Endodermal cell (in vitro differentiated cells): ENCODE results near the gene EMID1. TPM values are rescaled to one million over a fixed set of nuclear protein-coding genes. Genes with fewer than 3 reads are reported as not detected.

ENCODE experiments used
- DNase-seq: peaks from one replicate; pipeline ENCODE4 v3.0.0-alpha.2; 2017
- H3K27ac ChIP-seq: 2 replicates; pipeline ENCODE4 v1.5.1; 2013; ENCODE audit warnings: mild to moderate bottlenecking, low read depth, low read length, moderate library complexity
- H3K27me3 ChIP-seq: 2 replicates; pipeline ENCODE4 v1.6.1; 2013; ENCODE audit warnings: mild to moderate bottlenecking, low read length, moderate library complexity; ENCODE audit not compliant: insufficient read depth, control insufficient read depth, poor library complexity, severe bottlenecking
- H3K36me3 ChIP-seq: 2 replicates; pipeline ENCODE4 v1.7.0; 2013; ENCODE audit warnings: mild to moderate bottlenecking, low read length, moderate library complexity; ENCODE audit not compliant: control insufficient read depth, insufficient read depth
- H3K4me1 ChIP-seq: one replicate; pipeline ENCODE4 v1.7.0; 2013; ENCODE audit warnings: low read length; ENCODE audit not compliant: control insufficient read depth, insufficient read depth
- H3K4me3 ChIP-seq: 2 replicates; pipeline ENCODE4 v1.5.1; 2013; ENCODE audit warnings: mild to moderate bottlenecking, low read length, moderate library complexity
- H3K9ac ChIP-seq: 2 replicates; pipeline ENCODE4 v1.6.1; 2013; ENCODE audit warnings: mild to moderate bottlenecking, low read length, moderate library complexity; ENCODE audit not compliant: poor library complexity, severe bottlenecking; ENCODE audit errors: extremely low read depth
- H3K9me3 ChIP-seq: 2 replicates; pipeline ENCODE4 v1.6.1; 2013; ENCODE audit warnings: mild to moderate bottlenecking, low read length, moderate library complexity; ENCODE audit not compliant: control insufficient read depth
- H3K27ac Mint-ChIP-seq: 2 replicates; pipeline ENCODE4 v1.8.0; 2020; ENCODE audit warnings: mixed read lengths
- H3K27me3 Mint-ChIP-seq: 2 replicates; pipeline ENCODE4 v1.8.0; 2021; ENCODE audit warnings: mild to moderate bottlenecking, mixed read lengths; ENCODE audit not compliant: insufficient read depth
- H3K36me3 Mint-ChIP-seq: 2 replicates; pipeline ENCODE4 v1.8.0; 2020; ENCODE audit warnings: low read depth, mixed read lengths
- H3K4me1 Mint-ChIP-seq: 2 replicates; pipeline ENCODE4 v1.8.0; 2020; ENCODE audit warnings: mixed read lengths
- H3K4me3 Mint-ChIP-seq: 2 replicates; pipeline ENCODE4 v1.8.0; 2020; ENCODE audit warnings: mild to moderate bottlenecking, moderate library complexity, mixed read lengths
- H3K9me3 Mint-ChIP-seq: 2 replicates; pipeline ENCODE4 v1.8.0; 2020; ENCODE audit warnings: mild to moderate bottlenecking, mixed read lengths
- CTCF ChIP-seq: fragments of 200-600 bp; sonication (generic); conservative IDR thresholded peaks from 2 replicates; pipeline ENCODE4 v1.5.0; 2021; ENCODE audit warnings: antibody characterized with exemption, mild to moderate bottlenecking
- WGBS, 2 experiments: methylation state at CpG; one replicate each; pipeline versions ENCODE4 v1.1.5 to v1.1.7; 2013; ENCODE audit warnings: missing lambda C conversion rate in 2 of 2, mixed read lengths in 1 of 2; ENCODE audit not compliant: insufficient coverage in 1 of 2, insufficient read length in 1 of 2; 5-methylcytosine and 5-hydroxymethylcytosine counted together
- total RNA-seq, 2 donors: library from RNA; stranded (reverse); fragmentation: NEBNext Ultra II Directional in 1 of 2; extraction: Animal tissue kit (Norgen Biotek cat#: 25700) in 1 of 2; gene quantifications; 2 replicates in 1 of 2; 3 replicates in 1 of 2; pipeline ENCODE4 v1.2.1, GENCODE V29; 2021

The EMID1 gene
- total RNA-seq, 2 donors from 2014 or later, result 19.8 to 41.8 TPM

GRCh38 chr22:29225422-29226090 is 19.9 kb downstream of the EMID1 start:
- 62 to 79% methylated on average over 7 to 16 of the region's 16 CpGs for whole genome bisulfite sequencing, 2 experiments
- H3K27ac Mint-ChIP-seq, result no peak overlapping the region
- H3K9me3 ChIP-seq, result no peaks in the 10 kb centered on the region
- no peaks in the 10 kb centered on the region for H3K36me3 ChIP-seq
- no peaks in the 10 kb centered on the region for H3K9me3 Mint-ChIP-seq
- H3K27ac ChIP-seq, result no peak overlapping the region
- peaks cover 3% of the 10 kb centered on the region for H3K27me3 Mint-ChIP-seq
- H3K4me3 ChIP-seq, result no peak overlapping the region
- H3K9ac ChIP-seq, result no peak overlapping the region
- H3K4me3 Mint-ChIP-seq, result no peak overlapping the region
- peaks cover 7% of the 10 kb centered on the region for H3K4me1 Mint-ChIP-seq
- peaks cover 3% of the 10 kb centered on the region for H3K36me3 Mint-ChIP-seq
- peak; percentile 74 for DNase-seq
- peaks cover 2% of the 10 kb centered on the region for H3K4me1 ChIP-seq
- no peaks in the 10 kb centered on the region for H3K27me3 ChIP-seq
- no peak for TF ChIP-seq CTCF

- peaks cover 4% of the 10 kb centered on the region for H3K4me1 Mint-ChIP-seq
- WGBS, 2 experiments, result 91 to 94% methylated on average over 7 to 11 of the region's 11 CpGs
- Histone ChIP-seq H3K9me3 (no peaks in the 10 kb centered on the region), H3K9ac (no peak overlapping the region), H3K4me1 (no peaks in the 10 kb centered on the region), H3K27ac (no peak overlapping the region), H3K36me3 (no peaks in the 10 kb centered on the region), H3K4me3 (no peak overlapping the region), H3K27me3 (no peaks in the 10 kb centered on the region)
- H3K27me3 Mint-ChIP-seq, result peaks cover 2% of the 10 kb centered on the region
- H3K4me3 Mint-ChIP-seq, result no peak overlapping the region
- H3K36me3 Mint-ChIP-seq, result no peaks in the 10 kb centered on the region
- no peaks in the 10 kb centered on the region for H3K9me3 Mint-ChIP-seq
- DNase-seq, result no peak
- H3K27ac Mint-ChIP-seq, result no peak overlapping the region
- no peak for TF ChIP-seq CTCF
Observed at GRCh38 chr22:29226351-29226981, 20.8 kb downstream of the EMID1 start.

GRCh38 chr22:29230972-29231875 is 25.5 kb downstream of the EMID1 start:
- Histone ChIP-seq H3K27me3 (no peaks in the 10 kb centered on the region), H3K9me3 (no peaks in the 10 kb centered on the region), H3K9ac (no peak overlapping the region), H3K27ac (no peak overlapping the region), H3K4me3 (no peak overlapping the region), H3K36me3 (no peaks in the 10 kb centered on the region), H3K4me1 (no peaks in the 10 kb centered on the region)
- 91 to 96% methylated on average over 10 to 19 of the region's 19 CpGs for WGBS, 2 experiments
- no peak overlapping the region for H3K4me3 Mint-ChIP-seq
- no peak for TF ChIP-seq CTCF
- H3K36me3 Mint-ChIP-seq, result no peaks in the 10 kb centered on the region
- DNase-seq, result no peak
- peaks cover 2% of the 10 kb centered on the region for H3K27me3 Mint-ChIP-seq
- H3K9me3 Mint-ChIP-seq, result peaks cover 2% of the 10 kb centered on the region
- no peaks in the 10 kb centered on the region for H3K4me1 Mint-ChIP-seq
- no peak overlapping the region for H3K27ac Mint-ChIP-seq
